HG03442 (cell line): ENCODE results near the gene RAPGEFL1.
"Not testable (repeated sequence)": the region's sequence is repeated elsewhere in the genome, so short reads cannot be mapped to it uniquely, and the experiment has no call there.

ENCODE experiments used
- ATAC-seq: cut with Tn5 transposase; IDR thresholded peaks from one replicate; pipeline ENCODE4 v1.9.1; 2021; ENCODE audit warnings: mild to moderate bottlenecking, moderate library complexity; ENCODE audit not compliant: unreplicated experiment

The RAPGEFL1 gene

GRCh38 chr17:40177275-40177874 is at the start of gene RAPGEFL1:
Gene RAPGEFL1 (plus strand): TSS chr17:40177470. CDS start chr17:40177862, 392 bp downstream.
- peak; percentile 45 for ATAC-seq

GRCh38 chr17:40129498-40129897 is 47.8 kb upstream of the RAPGEFL1 start:
- no peak for ATAC-seq

GRCh38 chr17:40130352-40131042 is 46.8 kb upstream of the RAPGEFL1 start:
- ATAC-seq, result no peak

GRCh38 chr17:40134184-40134583 is 43.1 kb upstream of the RAPGEFL1 start:
- no peak for ATAC-seq

GRCh38 chr17:40135817-40136216 is 41.5 kb upstream of the RAPGEFL1 start:
- no peak for ATAC-seq

GRCh38 chr17:40139566-40140058 is 37.7 kb upstream of the RAPGEFL1 start:
- no peak for ATAC-seq

GRCh38 chr17:40143166-40143565 is 34.1 kb upstream of the RAPGEFL1 start:
- not testable (repeated sequence) for ATAC-seq

- no peak for ATAC-seq
Observed at GRCh38 chr17:40145476-40145875, 31.8 kb upstream of the RAPGEFL1 start.

GRCh38 chr17:40148527-40148926 is 28.7 kb upstream of the RAPGEFL1 start:
- no peak for ATAC-seq

GRCh38 chr17:40150276-40150675 is 27.0 kb upstream of the RAPGEFL1 start:
- no peak for ATAC-seq

- no peak for ATAC-seq
Observed at GRCh38 chr17:40151414-40151963, 25.8 kb upstream of the RAPGEFL1 start.

- no peak for ATAC-seq
Observed at GRCh38 chr17:40153603-40154236, 23.6 kb upstream of the RAPGEFL1 start.

GRCh38 chr17:40157973-40158372 is 19.3 kb upstream of the RAPGEFL1 start:
- no peak for ATAC-seq

- ATAC-seq, result no peak
Observed at GRCh38 chr17:40158438-40159013, 18.7 kb upstream of the RAPGEFL1 start.

- no peak for ATAC-seq
Observed at GRCh38 chr17:40159456-40159855, 17.8 kb upstream of the RAPGEFL1 start.

- ATAC-seq, result no peak
Observed at GRCh38 chr17:40167685-40168261, 9.5 kb upstream of the RAPGEFL1 start.

- no peak for ATAC-seq
Observed at GRCh38 chr17:40168262-40168832, 8.9 kb upstream of the RAPGEFL1 start.

GRCh38 chr17:40170325-40170724 is 6.9 kb upstream of the RAPGEFL1 start:
- no peak for ATAC-seq

- no peak for ATAC-seq
Observed at GRCh38 chr17:40171750-40172149, 5.5 kb upstream of the RAPGEFL1 start.

- no peak for ATAC-seq
Observed at GRCh38 chr17:40173091-40173777, 4.0 kb upstream of the RAPGEFL1 start.
